Astrocyte of the cerebellum (primary cell): ENCODE measurements around the gene RNF44.

ENCODE experiments used
- DNase-seq: peaks from one replicate; pipeline ENCODE4 v3.0.0-alpha.2; 2011; ENCODE audit warnings: low read depth
- H3K4me3 ChIP-seq: 2 replicates; pipeline ENCODE4 v1.5.1; 2011; ENCODE audit warnings: mild to moderate bottlenecking, low read depth, low read length, moderate library complexity
- CTCF ChIP-seq: IDR thresholded peaks from 2 replicates; pipeline ENCODE4 v1.5.1; 2012; ENCODE audit warnings: low read length, low read depth, moderate library complexity, mild to moderate bottlenecking; ENCODE audit errors: missing control alignments
- in situ Hi-C: cut with HindIII; loops from 2 replicates; pipeline ENCODE4 v1.10.0; 2017; ENCODE audit warnings: low sequenced_read_pairs

Gene RNF44

GRCh38 chr5:176528761-176529115, 8.5 kb downstream of the RNF44 start:
- in situ Hi-C loops: no loop called here
- no peak for TF ChIP-seq CTCF

GRCh38 chr5:176528301-176528700, 8.9 kb downstream of the RNF44 start:
- no peak for TF ChIP-seq CTCF
- in situ Hi-C loops: no loop called here
- no peak for DNase-seq
- H3K4me3 ChIP-seq: no peak overlapping the region

More at GRCh38 chr5:176528761-176529115, 8.5 kb downstream of the RNF44 start:
- H3K4me3 ChIP-seq: no peak overlapping the region
- DNase-seq: no peak

DNA sequence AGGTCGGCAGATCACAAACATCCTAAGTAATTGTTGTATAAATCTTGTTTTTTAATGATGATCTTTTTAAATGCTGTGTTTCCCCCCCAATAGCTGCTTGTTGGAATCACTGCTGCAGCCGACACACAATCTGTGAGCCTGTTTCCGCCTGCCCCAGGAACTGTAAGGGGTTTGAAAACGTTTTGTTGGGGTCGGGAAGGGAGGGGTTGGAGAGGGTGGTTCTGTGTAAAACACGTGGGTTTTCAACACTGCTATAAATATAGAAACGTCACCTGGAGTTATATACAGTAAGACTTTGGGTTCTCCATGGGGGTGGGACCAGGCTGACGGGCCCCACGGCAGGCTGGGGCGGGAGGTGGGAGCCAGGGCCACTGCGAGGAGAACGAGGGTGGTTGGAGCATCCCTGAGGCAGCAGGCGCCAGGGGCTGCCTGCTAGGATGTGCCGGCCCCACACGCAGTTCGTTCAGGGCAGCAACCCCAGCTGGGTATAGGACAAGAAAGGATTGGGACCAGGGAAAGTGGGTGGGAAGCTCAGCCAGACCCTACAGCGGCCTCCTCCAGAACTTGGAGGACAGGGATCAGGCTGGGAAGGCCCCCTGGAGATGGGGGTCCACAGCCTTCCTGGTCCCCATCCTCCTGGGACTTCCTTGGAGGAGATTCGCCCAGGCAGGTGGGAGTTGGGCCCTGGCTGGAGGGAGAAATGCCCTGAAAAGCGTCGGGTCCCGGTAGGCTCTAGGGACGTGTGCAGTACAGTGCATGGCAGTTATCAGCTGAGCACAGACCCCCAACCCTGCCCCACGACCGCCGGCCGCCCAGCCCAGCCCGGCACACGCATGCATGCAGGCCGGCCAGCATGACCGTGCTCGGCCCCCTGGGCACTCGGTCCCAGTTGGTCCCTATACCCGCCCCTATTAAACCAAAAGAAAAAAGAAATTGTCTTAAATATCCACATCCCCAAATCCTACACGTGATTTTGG, 9.7 kb downstream of the RNF44 start:
- no peak for TF ChIP-seq CTCF
- DNase-seq: no peak
- in situ Hi-C loops: no loop called here
- no peak overlapping the region for H3K4me3 ChIP-seq

DNA sequence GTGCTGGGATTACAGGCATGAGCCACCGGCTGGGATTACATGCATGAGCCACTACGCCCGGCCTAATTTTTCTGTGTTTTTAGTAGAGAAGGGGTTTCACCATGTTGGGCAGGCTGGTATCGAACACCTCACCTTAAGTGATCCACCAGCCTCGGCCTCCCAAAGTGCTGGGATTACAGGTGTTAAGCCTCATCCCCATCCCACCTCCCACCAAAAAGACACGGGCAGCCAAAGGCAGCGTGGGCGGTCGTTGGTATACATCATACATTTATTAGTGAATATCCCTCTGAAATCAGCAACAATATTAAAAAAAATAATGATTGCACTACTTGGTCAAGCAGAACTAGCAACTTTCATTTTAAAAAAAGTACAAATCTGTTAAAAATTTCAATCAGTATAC, 10.7 kb downstream of the RNF44 start:
- in situ Hi-C loops: no loop called here
- no peak for DNase-seq
- H3K4me3 ChIP-seq: no peak overlapping the region
- TF ChIP-seq CTCF: no peak

- no peak for TF ChIP-seq CTCF
- no peak overlapping the region for H3K4me3 ChIP-seq
- no peak for DNase-seq
- in situ Hi-C loops: no loop called here
These were observed 11.5 kb downstream of the RNF44 start for GRCh38 chr5:176525677-176526076.

DNA sequence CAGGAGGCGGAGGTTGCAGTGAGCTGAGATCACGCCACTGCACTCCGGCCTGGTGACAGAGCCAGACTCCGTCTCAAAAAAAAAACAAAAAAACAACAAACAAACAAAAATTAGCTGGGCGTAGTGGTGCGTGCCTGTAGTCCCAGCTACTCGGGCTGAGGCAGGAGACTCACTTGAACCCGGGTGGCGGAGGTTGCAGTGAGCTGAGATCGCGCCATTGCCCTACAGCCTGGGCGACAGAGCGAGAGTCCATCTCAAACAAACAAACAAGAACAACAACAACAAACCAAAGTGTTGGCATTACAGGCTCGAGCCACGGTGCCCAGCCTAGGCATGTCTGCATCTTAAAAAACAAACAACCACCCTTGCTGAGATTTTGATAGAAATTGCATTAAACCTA, 12.2 kb downstream of the RNF44 start:
- DNase-seq: no peak
- TF ChIP-seq CTCF: no peak
- no peak overlapping the region for H3K4me3 ChIP-seq
- in situ Hi-C loops: no loop called here
